ENCODE data around the gene TMEM176B. TPM values are rescaled to one million over a fixed set of nuclear protein-coding genes. Genes with fewer than 3 reads are reported as not detected.

Gene TMEM176B
- total RNA-seq (2014; rRNA removed) (not detected in 2 replicates), Bru-seq, nascent RNA (not detected), BruChase-seq, experiment 1, labeled RNA remaining after a 6-hour chase (not detected), BruChase-seq, experiment 2, labeled RNA remaining after a 2-hour chase (not detected)
- long read RNA-seq = 0 reads

- ChIA-PET CTCF (no interaction called here), POLR2A (ENCODE audit: unreplicated experiment) (no interaction called here)
- BruUV-seq (replicated peaks) = no TSS peak
- no peak within 1 kb of the TSS for H2AFZ ChIP-seq (ENCODE audit: low read length)
- H3K36me3 ChIP-seq (ENCODE audit: low read depth, low read length) = no peaks in the 10 kb centered on the region
- DNase-seq = no peak
- H3K9ac ChIP-seq (ENCODE audit: low read length) = no peak within 1 kb of the TSS
- no peaks in the 10 kb centered on the region for H3K4me1 ChIP-seq (ENCODE audit: insufficient read depth, low read length)
- no peaks in the 10 kb centered on the region for H3K79me2 ChIP-seq (ENCODE audit: low read length)
- no peaks in the 10 kb centered on the region for H3K9me3 ChIP-seq (ENCODE audit: low read length)
- intact Hi-C loops (cut with micrococcal nuclease) = no loop called here
- no peaks in the 10 kb centered on the region for H4K20me1 ChIP-seq (ENCODE audit: low read length)
- H3K4me2 ChIP-seq (ENCODE audit: low read length) = no peak within 1 kb of the TSS
- TF ChIP-seq CTCF (conservative IDR thresholded peaks at IDR 0.05; ENCODE audit: low read depth, low read length) (no peak), EZH2phosphoT487 (IDR thresholded peaks at IDR 0.05; ENCODE audit: borderline replicate concordance, low read length) (no peak), EZH2 (IDR thresholded peaks at IDR 0.05; ENCODE audit: low read length, unreplicated experiment) (no peak)
- no peak for ATAC-seq
- no peak within 1 kb of the TSS for H3K27ac ChIP-seq (ENCODE audit: low read length)
- no peaks in the 10 kb centered on the region for H3F3A ChIP-seq (ENCODE audit: low read length, unreplicated experiment)
- H3K4me3 ChIP-seq (ENCODE audit: low read length) = no peak within 1 kb of the TSS
- H3K27me3 ChIP-seq (ENCODE audit: low read length) = peaks cover 72% of the 10 kb centered on the region
- no peaks in the 10 kb centered on the region for H3K9me2 ChIP-seq (replicated peaks; ENCODE audit: low read length)
Measured at GRCh38 chr7:150799741-150800580, at the start of gene TMEM176B. Gene TMEM176B, minus strand, starts transcription at chr7:150800364. Its CDS starts 3,795 bp downstream, at chr7:150796569.

- no peaks in the 10 kb centered on the region for H3F3A ChIP-seq (ENCODE audit: low read length, unreplicated experiment)
- H4K20me1 ChIP-seq (ENCODE audit: low read length) = no peaks in the 10 kb centered on the region
- no peaks in the 10 kb centered on the region for H3K9me3 ChIP-seq (ENCODE audit: low read length)
- H3K36me3 ChIP-seq (ENCODE audit: low read depth, low read length) = no peaks in the 10 kb centered on the region
- intact Hi-C loops (cut with micrococcal nuclease) = no loop called here
- H3K79me2 ChIP-seq (ENCODE audit: low read length) = no peaks in the 10 kb centered on the region
- DNase-seq = no peak
- H3K27me3 ChIP-seq (ENCODE audit: low read length) = peaks cover 90% of the 10 kb centered on the region
- H3K4me2 ChIP-seq (ENCODE audit: low read length) = no peak overlapping the region
- ChIA-PET CTCF (no interaction called here), POLR2A (ENCODE audit: unreplicated experiment) (no interaction called here)
- no peaks in the 10 kb centered on the region for H3K9me2 ChIP-seq (replicated peaks; ENCODE audit: low read length)
- H3K9ac ChIP-seq (ENCODE audit: low read length) = no peak overlapping the region
- no TSS peak for BruUV-seq (replicated peaks)
- H3K27ac ChIP-seq (ENCODE audit: low read length) = no peak overlapping the region
- no peak overlapping the region for H3K4me3 ChIP-seq (ENCODE audit: low read length)
- no peak overlapping the region for H2AFZ ChIP-seq (ENCODE audit: low read length)
- H3K4me1 ChIP-seq (ENCODE audit: insufficient read depth, low read length) = no peaks in the 10 kb centered on the region
- TF ChIP-seq EZH2phosphoT487 (IDR thresholded peaks at IDR 0.05; ENCODE audit: borderline replicate concordance, low read length) = no peak
- no peak for TF ChIP-seq EZH2 (IDR thresholded peaks at IDR 0.05; ENCODE audit: low read length, unreplicated experiment)
- TF ChIP-seq CTCF (conservative IDR thresholded peaks at IDR 0.05; ENCODE audit: low read depth, low read length) = no peak
- no peak for ATAC-seq
Measured at GRCh38 chr7:150849204-150849775, 49.1 kb upstream of the TMEM176B start.
